DOHH2 (cell line): ENCODE results near the gene SAMD4A.

Experiments
- H3F3A ChIP-seq: fragments of 200-600 bp; sonication (generic), shearing (Covaris generic); 2 replicates; pipeline ENCODE4 v1.6.0; 2016; ENCODE audit warnings: antibody characterized with exemption, mild to moderate bottlenecking; ENCODE audit not compliant: control insufficient read depth, insufficient read depth
- H3K27ac ChIP-seq: fragments of 200-600 bp; sonication (generic); 2 replicates; pipeline ENCODE4 v1.5.1; 2014; ENCODE audit warnings: low read depth, mild to moderate bottlenecking, low read length, moderate library complexity
- H3K27me3 ChIP-seq: fragments of 200-600 bp; sonication (generic); 2 replicates; pipeline ENCODE4 v1.6.1; 2014; ENCODE audit warnings: mild to moderate bottlenecking, low read length, mixed read lengths; ENCODE audit not compliant: control insufficient read depth
- H3K36me3 ChIP-seq: fragments of 200-600 bp; sonication (generic); 2 replicates; pipeline ENCODE4 v1.6.1; 2014; ENCODE audit warnings: mild to moderate bottlenecking, low read length, moderate library complexity, mixed read lengths; ENCODE audit not compliant: control insufficient read depth
- H3K4me1 ChIP-seq: fragments of 200-600 bp; sonication (generic); 2 replicates; pipeline ENCODE4 v1.6.1; 2014; ENCODE audit warnings: mild to moderate bottlenecking, low read length, mixed read lengths; ENCODE audit not compliant: control insufficient read depth
- H3K4me2 ChIP-seq: fragments of 200-600 bp; sonication (generic); 2 replicates; pipeline ENCODE4 v1.6.0; 2014; ENCODE audit warnings: mild to moderate bottlenecking, low read length, moderate library complexity
- H3K4me3 ChIP-seq: fragments of 200-600 bp; sonication (generic); 2 replicates; pipeline ENCODE4 v1.5.1; 2014; ENCODE audit warnings: mild to moderate bottlenecking, low read length, mixed read lengths
- H3K79me2 ChIP-seq: fragments of 200-600 bp; sonication (generic); 2 replicates; pipeline ENCODE4 v1.6.1; 2014; ENCODE audit warnings: mild to moderate bottlenecking, low read length, mixed read lengths; ENCODE audit not compliant: control insufficient read depth
- H3K9me2 ChIP-seq: fragments of 200-600 bp; sonication (generic); replicated peaks from 2 replicates; pipeline ENCODE4 v1.6.1; 2014; ENCODE audit warnings: mild to moderate bottlenecking, low read length, mixed read lengths; ENCODE audit not compliant: control insufficient read depth
- H3K9me3 ChIP-seq: fragments of 200-600 bp; sonication (generic); 2 replicates; pipeline ENCODE4 v1.6.1; 2014; ENCODE audit warnings: antibody characterized with exemption, low read length, mixed read lengths; ENCODE audit not compliant: control insufficient read depth, insufficient read depth
- H4K20me1 ChIP-seq: fragments of 200-600 bp; sonication (generic); 2 replicates; pipeline ENCODE4 v1.6.0; 2014; ENCODE audit warnings: low read depth, mild to moderate bottlenecking, antibody characterized with exemption, low read length, moderate library complexity; ENCODE audit not compliant: control insufficient read depth, insufficient read depth
- EZH2phosphoT487 ChIP-seq: fragments of 200-600 bp; sonication (generic); IDR thresholded peaks from 2 replicates; pipeline ENCODE4 v1.6.1; 2017; ENCODE audit warnings: borderline replicate concordance, mild to moderate bottlenecking, antibody characterized with exemption, low read length, moderate library complexity, mixed read lengths
- TF ChIP-seq, protein P1 (sequence below): fragments of 200-600 bp; sonication (generic); IDR thresholded peaks from one replicate; pipeline ENCODE4 v1.5.1; 2014; ENCODE audit warnings: antibody characterized with exemption, mild to moderate bottlenecking, low read depth, low read length; ENCODE audit not compliant: poor library complexity, severe bottlenecking

Gene SAMD4A

DNA sequence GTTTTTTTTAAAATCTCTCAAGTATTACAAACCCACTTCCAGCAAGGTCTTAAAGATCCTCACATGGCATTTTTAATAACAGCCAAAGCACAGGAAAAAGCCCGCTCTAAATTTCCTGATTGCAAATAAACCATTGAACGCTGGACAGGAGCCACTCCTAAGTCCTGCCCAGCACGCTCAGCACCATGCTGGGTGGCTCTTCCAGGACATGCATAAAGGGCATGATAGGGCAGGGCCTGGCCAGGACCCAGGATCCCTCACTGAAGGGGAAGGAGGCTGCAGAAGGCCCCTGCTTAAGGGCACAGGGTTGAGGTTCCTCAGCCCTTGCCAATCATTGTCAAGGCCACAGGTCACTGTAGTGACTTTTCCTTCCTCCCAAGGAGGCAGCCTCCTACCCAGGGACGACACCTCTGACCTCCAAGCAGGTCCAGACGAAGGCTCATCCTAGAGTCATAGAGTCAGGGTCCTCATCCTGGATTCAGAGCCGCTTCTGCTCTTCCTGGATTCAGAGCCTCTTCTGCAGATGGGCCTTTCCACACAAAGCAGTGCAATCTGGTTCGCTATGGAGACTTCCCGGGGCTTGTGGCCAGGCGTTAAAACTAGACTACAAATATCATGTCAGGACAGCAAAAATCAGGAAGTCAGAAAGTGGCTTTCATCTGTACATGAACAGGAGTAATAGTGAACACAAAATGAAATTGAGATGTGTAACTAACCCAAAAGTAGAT is 211.9 kb downstream of the SAMD4A start:
- Histone ChIP-seq H4K20me1 (no peaks in the 10 kb centered on the region), H3K9me3 (no peaks in the 10 kb centered on the region), H3K4me3 (no peak overlapping the region), H3K27me3 (peaks cover 3% of the 10 kb centered on the region; the same call in 1 of the 2 replicates), H3K27ac (no peak overlapping the region), H3K4me2 (no peak overlapping the region), H3K9me2 (no peaks in the 10 kb centered on the region), H3K79me2 (no peaks in the 10 kb centered on the region), H3K4me1 (peaks cover 19% of the 10 kb centered on the region), H3F3A (no peaks in the 10 kb centered on the region), H3K36me3 (no peaks in the 10 kb centered on the region)
- no peak for TF ChIP-seq EZH2phosphoT487
- TF ChIP-seq, protein P1, sequence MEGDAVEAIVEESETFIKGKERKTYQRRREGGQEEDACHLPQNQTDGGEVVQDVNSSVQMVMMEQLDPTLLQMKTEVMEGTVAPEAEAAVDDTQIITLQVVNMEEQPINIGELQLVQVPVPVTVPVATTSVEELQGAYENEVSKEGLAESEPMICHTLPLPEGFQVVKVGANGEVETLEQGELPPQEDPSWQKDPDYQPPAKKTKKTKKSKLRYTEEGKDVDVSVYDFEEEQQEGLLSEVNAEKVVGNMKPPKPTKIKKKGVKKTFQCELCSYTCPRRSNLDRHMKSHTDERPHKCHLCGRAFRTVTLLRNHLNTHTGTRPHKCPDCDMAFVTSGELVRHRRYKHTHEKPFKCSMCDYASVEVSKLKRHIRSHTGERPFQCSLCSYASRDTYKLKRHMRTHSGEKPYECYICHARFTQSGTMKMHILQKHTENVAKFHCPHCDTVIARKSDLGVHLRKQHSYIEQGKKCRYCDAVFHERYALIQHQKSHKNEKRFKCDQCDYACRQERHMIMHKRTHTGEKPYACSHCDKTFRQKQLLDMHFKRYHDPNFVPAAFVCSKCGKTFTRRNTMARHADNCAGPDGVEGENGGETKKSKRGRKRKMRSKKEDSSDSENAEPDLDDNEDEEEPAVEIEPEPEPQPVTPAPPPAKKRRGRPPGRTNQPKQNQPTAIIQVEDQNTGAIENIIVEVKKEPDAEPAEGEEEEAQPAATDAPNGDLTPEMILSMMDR, result no peak

DNA sequence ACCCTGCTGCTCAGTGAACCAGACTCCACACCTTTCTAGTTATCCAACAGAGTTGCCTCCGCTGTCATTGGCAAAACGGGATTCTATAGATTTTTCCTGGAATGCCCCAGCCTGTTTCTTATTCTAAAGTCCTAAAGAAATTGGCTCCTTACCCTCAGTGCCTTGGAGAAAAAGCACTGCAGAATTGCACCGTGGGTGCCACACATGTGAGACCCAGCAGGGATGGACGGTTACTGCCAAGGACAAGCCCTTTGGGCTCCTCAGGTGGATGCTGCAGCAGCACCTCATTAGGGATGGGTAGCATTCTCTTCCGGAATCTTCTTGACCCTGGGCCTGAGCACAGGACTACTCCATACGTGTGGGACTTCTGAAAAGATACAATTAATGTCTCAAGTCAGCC is 214.2 kb downstream of the SAMD4A start:
- no peak overlapping the region for H3K27ac ChIP-seq
- peaks cover 37% of the 10 kb centered on the region for H3K4me1 ChIP-seq

DNA sequence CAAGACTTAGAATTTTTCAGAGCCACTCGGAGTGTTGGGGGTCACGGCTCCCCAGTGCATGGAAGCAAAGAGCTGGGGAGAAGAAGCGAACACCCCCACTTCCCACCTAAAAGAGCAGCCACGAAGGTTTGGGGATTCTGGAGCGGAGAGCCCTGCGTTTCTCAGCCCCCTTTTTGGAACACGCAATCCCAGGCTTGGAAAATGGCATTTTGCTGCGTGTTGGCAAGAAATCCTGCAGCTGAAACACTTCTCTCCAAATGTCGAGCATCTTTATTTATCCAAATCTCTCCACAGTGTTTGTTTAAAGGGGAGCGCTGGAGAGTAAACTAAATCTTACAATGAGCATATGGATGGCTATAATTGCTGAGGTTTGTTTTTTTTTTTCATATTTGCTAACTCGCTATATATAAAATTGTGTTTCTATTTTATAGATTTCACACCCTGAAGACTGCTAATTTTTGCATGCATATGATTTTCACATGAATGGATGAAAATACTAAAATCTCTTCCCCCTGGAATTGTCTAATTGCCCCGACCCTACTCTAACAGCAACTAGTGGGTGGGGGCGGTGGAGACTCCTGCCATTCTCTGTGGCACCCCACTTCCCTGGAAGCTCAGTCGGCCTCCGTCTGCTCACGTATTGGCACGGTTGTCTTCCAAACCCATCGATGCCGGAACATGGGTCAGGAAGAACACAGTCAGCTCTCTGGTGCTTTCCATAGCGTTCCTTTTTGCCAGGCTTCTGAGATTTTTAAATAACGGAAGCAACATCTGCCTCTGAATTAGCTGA is 215.2 kb downstream of the SAMD4A start:
- Histone ChIP-seq H3K27me3 (no peaks in the 10 kb centered on the region), H3K36me3 (no peaks in the 10 kb centered on the region), H3K79me2 (no peaks in the 10 kb centered on the region), H3K9me3 (no peaks in the 10 kb centered on the region), H3K4me3 (no peak overlapping the region), H4K20me1 (no peaks in the 10 kb centered on the region), H3K9me2 (no peaks in the 10 kb centered on the region), H3K4me2 (no peak overlapping the region), H3K4me1 (peaks cover 42% of the 10 kb centered on the region), H3K27ac (no peak overlapping the region), H3F3A (no peaks in the 10 kb centered on the region)
- TF ChIP-seq, protein P1, result no peak
- TF ChIP-seq EZH2phosphoT487, result no peak

More for the DNA sequence above, 214.2 kb downstream of the SAMD4A start:
- H3K4me3 ChIP-seq, result no peak overlapping the region
- no peaks in the 10 kb centered on the region for H3K36me3 ChIP-seq
- no peaks in the 10 kb centered on the region for H4K20me1 ChIP-seq
- H3F3A ChIP-seq, result no peaks in the 10 kb centered on the region
- H3K4me2 ChIP-seq, result no peak overlapping the region
- H3K9me2 ChIP-seq, result no peaks in the 10 kb centered on the region
- H3K27me3 ChIP-seq, result 0 out of 2 replicates have a peak, but pooled peaks cover 3% of the 10 kb centered on the region
- no peaks in the 10 kb centered on the region for H3K9me3 ChIP-seq
- no peaks in the 10 kb centered on the region for H3K79me2 ChIP-seq
- TF ChIP-seq, protein P1, result no peak
- no peak for TF ChIP-seq EZH2phosphoT487
